T47D (cell line): ENCODE results near the gene RALGAPA1.
"Not testable (repeated sequence)": the region's sequence is repeated elsewhere in the genome, so short reads cannot be mapped to it uniquely, and the experiment has no call there.

ENCODE experiments used
- DNase-seq, 2 experiments: peaks; one replicate each; pipeline versions ENCODE4 v3.0.0 to v3.0.0-alpha.2; 2011 to 2012; ENCODE audit warnings: low read depth in 1 of 2, low spot score in 1 of 2
- JUND ChIP-seq: IDR thresholded peaks from 2 replicates; pipeline ENCODE4 v1.6.1; 2012; ENCODE audit warnings: low read depth
- in situ Hi-C: cut with HindIII; loops from 2 replicates; pipeline ENCODE4 v1.10.0; 2016; ENCODE audit warnings: low sequenced_read_pairs, low pct_unique_long_range_greater_than_20kb

Gene RALGAPA1

GRCh38 chr14:35766700-35767082 lies 42.4 kb downstream of the RALGAPA1 start:
- no peak for DNase-seq
- in situ Hi-C loops, result no loop called here
- TF ChIP-seq JUND, result no peak

- DNase-seq, result no peak
- in situ Hi-C loops, result no loop called here
- no peak for TF ChIP-seq JUND
Measured at GRCh38 chr14:35766036-35766699, 42.9 kb downstream of the RALGAPA1 start.

- DNase-seq, result no peak
- no peak for TF ChIP-seq JUND
- in situ Hi-C loops, result no loop called here
Measured at GRCh38 chr14:35761922-35762321, 47.2 kb downstream of the RALGAPA1 start.

GRCh38 chr14:35760143-35760542 lies 49.0 kb downstream of the RALGAPA1 start:
- DNase-seq, result no peak
- no peak for TF ChIP-seq JUND
- in situ Hi-C loops, result no loop called here

- no peak for DNase-seq
- TF ChIP-seq JUND, result no peak
Measured at GRCh38 chr14:35758523-35759129, 50.5 kb downstream of the RALGAPA1 start.

GRCh38 chr14:35754671-35755070 lies 54.4 kb downstream of the RALGAPA1 start:
- DNase-seq, result no peak
- in situ Hi-C loops, result no loop called here
- TF ChIP-seq JUND, result no peak

More at GRCh38 chr14:35758523-35759129, 50.5 kb downstream of the RALGAPA1 start:
- in situ Hi-C loops, result no loop called here

- DNase-seq, result no peak
- TF ChIP-seq JUND, result no peak
- in situ Hi-C loops, result no loop called here
Measured at GRCh38 chr14:35752380-35752779, 56.7 kb downstream of the RALGAPA1 start.

GRCh38 chr14:35750202-35750904 lies 58.7 kb downstream of the RALGAPA1 start:
- no peak for DNase-seq
- in situ Hi-C loops, result no loop called here
- TF ChIP-seq JUND, result no peak

GRCh38 chr14:35747379-35747778 lies 61.7 kb downstream of the RALGAPA1 start:
- in situ Hi-C loops, result no loop called here
- DNase-seq, result peak; percentile 13 to 87
- no peak for TF ChIP-seq JUND

GRCh38 chr14:35742442-35742841 lies 66.7 kb downstream of the RALGAPA1 start:
- DNase-seq, result no peak
- in situ Hi-C loops, result no loop called here
- no peak for TF ChIP-seq JUND

GRCh38 chr14:35742032-35742371 lies 67.1 kb downstream of the RALGAPA1 start:
- no peak for DNase-seq
- in situ Hi-C loops, result no loop called here
- TF ChIP-seq JUND, result no peak

- no peak for TF ChIP-seq JUND
- no peak for DNase-seq
- in situ Hi-C loops, result no loop called here
Measured at GRCh38 chr14:35741345-35742031, 67.6 kb downstream of the RALGAPA1 start.

- no peak for TF ChIP-seq JUND
- in situ Hi-C loops, result no loop called here
- DNase-seq, result no peak
Measured at GRCh38 chr14:35740215-35740614, 68.9 kb downstream of the RALGAPA1 start.

GRCh38 chr14:35735163-35735562 lies 73.9 kb downstream of the RALGAPA1 start:
- in situ Hi-C loops, DNase-seq: not testable (repeated sequence)

GRCh38 chr14:35733510-35733909 lies 75.6 kb downstream of the RALGAPA1 start:
- in situ Hi-C loops, DNase-seq: not testable (repeated sequence)
